ENCODE data around the gene PRKCA. TPM values are rescaled to one million over a fixed set of nuclear protein-coding genes. Genes with fewer than 3 reads are reported as not detected.

The PRKCA gene
- total RNA-seq, 4 donors from 2014 or later, result 55.8 to 90.7 (median 66.7) TPM

DNA sequence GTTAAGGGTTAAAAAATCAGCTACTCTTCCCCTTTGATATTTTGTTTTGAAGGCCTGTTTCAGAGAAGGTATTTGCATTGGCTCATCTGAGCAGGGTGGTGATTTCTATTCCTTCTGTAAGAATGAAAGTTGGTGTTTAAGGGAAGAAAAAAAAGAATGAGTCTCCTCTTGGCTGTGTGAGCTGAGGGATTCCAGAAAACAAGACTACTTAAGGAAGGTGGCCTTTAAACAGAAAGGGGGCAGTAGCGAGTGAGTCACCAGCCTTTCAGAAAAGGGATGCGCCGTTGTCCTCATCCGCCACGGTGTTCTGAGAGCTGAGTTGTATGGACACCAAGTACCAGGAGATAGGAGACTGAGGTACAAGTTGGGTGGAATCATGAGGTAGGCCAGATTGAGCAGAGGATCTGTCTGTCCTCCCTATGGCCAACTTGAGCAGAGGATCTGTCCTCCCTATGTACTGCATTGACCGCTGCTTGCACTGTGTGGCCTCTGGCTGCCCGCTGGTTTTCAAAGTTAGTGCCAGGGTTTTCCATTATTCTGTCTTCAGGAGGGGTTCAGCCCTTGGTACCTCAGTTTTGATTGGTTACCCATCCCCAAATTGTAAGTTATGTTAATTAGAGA lies 8.2 kb downstream of the PRKCA start:
- H3K9me3 ChIP-seq, result no peaks in the 10 kb centered on the region
- no peak for TF ChIP-seq EP300 (IDR thresholded peaks at IDR 0.05)
- TF ChIP-seq CTCF (IDR thresholded peaks at IDR 0.05), result no peak
- TF ChIP-seq POLR2A (IDR thresholded peaks at IDR 0.05), result no peak
- H3K4me3 ChIP-seq, result no peak overlapping the region
- no peaks in the 10 kb centered on the region for H3K36me3 ChIP-seq
- 85 to 87% methylated on average over 7 of the region's 7 CpGs for WGBS, 2 donors
- H3K4me1 ChIP-seq, result peaks cover 0 to 73% (median 11%) of the 10 kb centered on the region in 4 donors
- H3K27me3 ChIP-seq, result no peaks in the 10 kb centered on the region
- no peak for DNase-seq (ENCODE audit: low spot score in 2 of 2)
- H3K27ac ChIP-seq, result peak overlapping the region; percentile 46 to 81 (median 60)

- 79 to 90% methylated on average over 8 of the region's 8 CpGs for WGBS, 2 donors
- Histone ChIP-seq H3K27ac (peak overlapping the region in 1 of 4 donors; percentile 81), H3K9me3 (no peaks in the 10 kb centered on the region), H3K4me3 (no peak overlapping the region), H3K36me3 (no peaks in the 10 kb centered on the region), H3K4me1 (peaks cover 0 to 60% (median 11%) of the 10 kb centered on the region in 4 donors), H3K27me3 (no peaks in the 10 kb centered on the region)
- TF ChIP-seq EP300 (IDR thresholded peaks at IDR 0.05) (no peak), POLR2A (IDR thresholded peaks at IDR 0.05) (no peak), CTCF (IDR thresholded peaks at IDR 0.05) (no peak)
- no peak for DNase-seq (ENCODE audit: low spot score in 2 of 2)
Measured at GRCh38 chr17:66312912-66313311, 10.5 kb downstream of the PRKCA start.

- DNase-seq (ENCODE audit: low spot score in 2 of 2), result no peak
- H3K27ac ChIP-seq, result peak overlapping the region in 1 of 4 donors; percentile 81
- TF ChIP-seq EP300 (IDR thresholded peaks at IDR 0.05) (no peak), POLR2A (IDR thresholded peaks at IDR 0.05) (no peak), CTCF (IDR thresholded peaks at IDR 0.05) (no peak)
Measured at GRCh38 chr17:66313325-66313724, 10.9 kb downstream of the PRKCA start.

GRCh38 chr17:66313995-66314659 lies 11.7 kb downstream of the PRKCA start:
- Histone ChIP-seq H3K9me3 (no peaks in the 10 kb centered on the region), H3K4me1 (peaks cover 0 to 47% (median 9%) of the 10 kb centered on the region in 4 donors), H3K4me3 (no peak overlapping the region), H3K27ac (peak overlapping the region in 1 of 4 donors; percentile 22), H3K27me3 (no peaks in the 10 kb centered on the region), H3K36me3 (no peaks in the 10 kb centered on the region)
- TF ChIP-seq CTCF (IDR thresholded peaks at IDR 0.05) (no peak), EP300 (IDR thresholded peaks at IDR 0.05) (no peak), POLR2A (IDR thresholded peaks at IDR 0.05) (no peak)
- WGBS, 2 donors, result 56 to 74% methylated on average over 8 of the region's 8 CpGs
- DNase-seq (ENCODE audit: low spot score in 2 of 2), result no peak

More at GRCh38 chr17:66313325-66313724, 10.9 kb downstream of the PRKCA start:
- Histone ChIP-seq H3K4me1 (peaks cover 0 to 55% (median 11%) of the 10 kb centered on the region in 4 donors), H3K9me3 (no peaks in the 10 kb centered on the region), H3K36me3 (no peaks in the 10 kb centered on the region), H3K4me3 (no peak overlapping the region), H3K27me3 (no peaks in the 10 kb centered on the region)

- H3K27me3 ChIP-seq, result no peaks in the 10 kb centered on the region
- H3K27ac ChIP-seq, result no peak overlapping the region
- no peak for DNase-seq (ENCODE audit: low spot score in 2 of 2)
- H3K4me1 ChIP-seq, result peaks cover 0 to 18% (median 6%) of the 10 kb centered on the region in 4 donors
- TF ChIP-seq CTCF (IDR thresholded peaks at IDR 0.05), result no peak
- H3K4me3 ChIP-seq, result no peak overlapping the region
- H3K9me3 ChIP-seq, result peaks cover 0 to 12% (median 5%) of the 10 kb centered on the region in 4 donors
- H3K36me3 ChIP-seq, result peaks cover 0 to 12% (median 0%) of the 10 kb centered on the region in 3 donors
Measured at GRCh38 chr17:66317629-66318028, 15.2 kb downstream of the PRKCA start.
